Measurements from ENCODE around the gene POLA1.

POLA1 gene

DNA sequence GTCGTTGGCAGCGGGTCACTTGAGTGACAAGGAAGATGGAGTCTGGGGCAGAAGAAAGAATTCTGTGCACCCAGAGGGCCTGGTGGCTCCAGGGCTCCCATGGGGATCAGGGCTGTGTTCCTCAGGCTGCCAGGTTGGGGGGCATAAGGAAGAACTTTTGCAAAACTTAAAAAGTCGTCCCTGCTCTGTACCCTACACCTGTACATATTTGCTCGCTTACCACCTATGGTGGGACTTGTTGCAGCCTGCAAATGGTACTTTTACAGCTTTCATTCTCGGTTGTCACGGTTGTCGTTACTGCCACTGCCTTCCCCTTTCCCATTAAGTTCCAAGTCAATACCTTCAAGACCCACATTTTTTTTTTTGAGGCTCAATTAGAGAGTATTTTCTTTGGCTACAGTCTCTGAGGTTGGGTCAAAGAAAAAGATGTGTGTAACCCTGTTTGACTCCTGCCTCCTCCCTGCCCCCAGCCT is 312.9 kb downstream of the POLA1 start (continued):
- TF ChIP-seq SP7 (tag by site-specific recombination; IDR thresholded peaks at IDR 0.05) (no peak), INSM2 (tag by site-specific recombination; IDR thresholded peaks at IDR 0.05) (no peak), ZNF501 (tag by site-specific recombination; IDR thresholded peaks at IDR 0.05) (no peak), SP2 (tag by site-specific recombination; IDR thresholded peaks at IDR 0.05) (no peak)

- H3K4me1 ChIP-seq (ENCODE audit: control insufficient read depth, insufficient read depth, low read length) = no peaks in the 10 kb centered on the region
- H3K4me3 ChIP-seq (ENCODE audit: low read depth, low read length) = no peak overlapping the region
- TF ChIP-seq ZNF366 (tag by site-specific recombination; conservative IDR thresholded peaks at IDR 0.05) = no peak
- no peak for TF ChIP-seq ZNF146 (tag by site-specific recombination; IDR thresholded peaks at IDR 0.05)
- no peak for TF ChIP-seq ZNF776 (tag by site-specific recombination; IDR thresholded peaks at IDR 0.05; ENCODE audit: borderline replicate concordance)
- no peak for TF ChIP-seq ZNF510 (tag by site-specific recombination; IDR thresholded peaks at IDR 0.05; ENCODE audit: insufficient replicate concordance)
- TF ChIP-seq GLI4 (tag by site-specific recombination; IDR thresholded peaks at IDR 0.05) = no peak
- TF ChIP-seq KLF7 (tag by site-specific recombination; IDR thresholded peaks at IDR 0.05; ENCODE audit: borderline replicate concordance) = no peak
- TF ChIP-seq ZNF211 (tag by site-specific recombination; IDR thresholded peaks at IDR 0.05; ENCODE audit: low read depth) = no peak
- TF ChIP-seq ZNF280D (tag by site-specific recombination; IDR thresholded peaks at IDR 0.05) = no peak
- no peak for TF ChIP-seq ZEB2 (tag by site-specific recombination; IDR thresholded peaks at IDR 0.05)
- no peak for TF ChIP-seq GLIS1 (tag by site-specific recombination; IDR thresholded peaks at IDR 0.05)
- no peak for TF ChIP-seq ZNF513 (tag by site-specific recombination; IDR thresholded peaks at IDR 0.05)
- no peak for TF ChIP-seq ZNF335 (tag by site-specific recombination; conservative IDR thresholded peaks at IDR 0.05)
- no peak for TF ChIP-seq ZNF548 (tag by site-specific recombination; IDR thresholded peaks at IDR 0.05)
- TF ChIP-seq ZNF121 (tag by site-specific recombination; IDR thresholded peaks at IDR 0.05) = no peak
- TF ChIP-seq PRDM1 (tag by site-specific recombination; IDR thresholded peaks at IDR 0.05) = no peak
- TF ChIP-seq ZNF629 (tag by site-specific recombination; IDR thresholded peaks at IDR 0.05) = no peak
- no peaks in the 10 kb centered on the region for H3K9me3 ChIP-seq (ENCODE audit: control insufficient read depth, insufficient read depth, low read depth, low read length)
- ChIA-PET CTCF (interaction anchor here (1.4 to 3.8 kb wide), 2 partner anchors 13 to 169 kb away, joined by 4 to 21 read pairs; no protein-coding TSS in a partner anchor), POLR2A (no interaction called here)
- no peaks in the 10 kb centered on the region for H3K36me3 ChIP-seq (ENCODE audit: control insufficient read depth in 2 of 2, insufficient read depth in 1 of 2, low read length in 2 of 2)
- H3K27ac ChIP-seq (ENCODE audit: extremely low read depth, low read depth, low read length) = no peak overlapping the region
Measured at GRCh38 chrX:25007059-25008053, 313.6 kb downstream of the POLA1 start.
